Mesenteric fat pad (tissue), 1 donor: ENCODE measurements around the gene YAF2. TPM values are rescaled to one million over a fixed set of nuclear protein-coding genes. Genes with fewer than 3 reads are reported as not detected.
A peak's percentile ranks its signal among the peaks of the same experiment; 100 is the strongest.

Source experiments
- DNase-seq: peaks from one replicate; pipeline ENCODE4 v3.0.0-alpha.2; 2020; ENCODE audit warnings: low spot score
- long read RNA-seq: library from polyadenylated mRNA; unstranded; transcript quantifications from one replicate; pipeline ENCODE4 v2.0.0, GENCODE V29; 2020
- total RNA-seq: library from RNA; stranded (reverse); fragmentation: NEBNext Ultra II Directional; extraction: Animal tissue kit (Norgen Biotek cat#: 25700); gene quantifications from one replicate; pipeline ENCODE4 v1.2.1, GENCODE V29; 2021
- donor health status: DM: yes; HTN: yes; CAD: no.

YAF2 gene, protein sequence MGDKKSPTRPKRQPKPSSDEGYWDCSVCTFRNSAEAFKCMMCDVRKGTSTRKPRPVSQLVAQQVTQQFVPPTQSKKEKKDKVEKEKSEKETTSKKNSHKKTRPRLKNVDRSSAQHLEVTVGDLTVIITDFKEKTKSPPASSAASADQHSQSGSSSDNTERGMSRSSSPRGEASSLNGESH
- total RNA-seq, result 39.8 TPM
- long read RNA-seq, full-length matches to known transcripts, result 8 of 16 reads
- long read RNA-seq, partial matches to known transcripts, result 3 of 16 reads
- long read RNA-seq, other reads (novel, unspliced or antisense), result 5 of 16 reads

DNA sequence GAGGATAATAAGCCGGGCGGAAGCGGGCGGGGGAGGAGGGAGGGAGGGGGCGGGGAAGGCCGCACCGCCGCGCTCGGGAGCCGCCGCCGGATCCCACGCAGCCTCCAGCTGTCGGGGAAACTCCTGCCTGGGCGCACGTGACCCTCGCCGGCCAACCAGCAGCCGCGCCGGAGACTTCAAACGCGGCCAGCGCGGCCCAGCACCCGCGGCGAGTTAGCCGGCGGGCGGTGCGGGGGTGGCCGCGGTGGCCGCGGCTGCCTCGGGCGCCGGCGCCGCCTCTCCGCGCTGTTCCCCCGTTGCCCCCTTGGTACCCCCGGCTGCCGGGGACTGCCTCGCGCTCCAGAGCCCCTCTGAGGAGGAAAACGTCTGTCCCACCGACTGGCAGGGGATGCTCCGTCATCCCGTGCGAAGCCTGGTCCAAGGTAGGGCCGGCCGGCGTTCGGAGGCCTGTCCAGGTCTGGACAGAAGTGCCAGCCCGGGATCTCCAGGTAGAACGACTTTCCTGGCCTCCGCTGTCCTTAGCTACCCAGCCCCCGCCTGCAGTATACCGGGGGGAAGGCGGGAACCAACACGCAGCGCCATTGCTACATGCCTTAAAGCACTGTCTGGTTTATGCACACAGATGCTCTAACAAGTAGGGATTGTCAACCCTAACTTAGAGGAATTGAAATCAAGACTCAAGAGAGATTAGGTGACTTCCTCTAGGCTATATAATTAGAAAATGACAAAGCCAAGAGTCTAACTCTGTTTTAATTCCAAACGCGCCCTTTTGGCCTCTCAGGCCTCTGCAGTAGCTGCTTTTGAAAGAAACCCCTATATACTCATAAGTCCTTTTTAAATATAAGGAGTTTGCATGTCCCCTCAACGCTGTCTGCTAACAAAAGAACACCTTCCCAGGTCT lies at the start of gene YAF2:
Gene YAF2, minus strand, starts transcription at position 9 of the 901 bp plus-strand sequence. CDS start 68 bp downstream, outside the sequence.
- peak; percentile 97 for DNase-seq

DNA sequence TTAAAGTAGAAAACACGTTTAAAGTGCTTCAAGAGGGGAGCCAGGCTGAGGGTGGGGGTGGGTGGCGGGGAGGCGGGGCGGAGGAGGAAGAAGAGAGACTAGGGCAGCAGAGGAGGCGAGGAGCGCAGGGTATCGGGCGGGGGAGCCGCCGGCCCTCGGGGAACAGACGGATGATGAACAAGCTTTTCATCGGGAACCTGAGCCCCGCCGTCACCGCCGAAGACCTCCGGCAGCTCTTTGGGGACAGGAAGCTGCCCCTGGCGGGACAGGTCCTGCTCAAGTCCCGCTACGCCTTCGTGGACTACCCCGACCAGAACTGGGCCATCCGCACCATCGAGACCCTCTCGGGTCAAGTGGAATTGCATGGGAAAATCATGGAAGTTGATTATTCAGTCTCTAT lies 48.7 kb upstream of the YAF2 start:
- no peak for DNase-seq

DNA sequence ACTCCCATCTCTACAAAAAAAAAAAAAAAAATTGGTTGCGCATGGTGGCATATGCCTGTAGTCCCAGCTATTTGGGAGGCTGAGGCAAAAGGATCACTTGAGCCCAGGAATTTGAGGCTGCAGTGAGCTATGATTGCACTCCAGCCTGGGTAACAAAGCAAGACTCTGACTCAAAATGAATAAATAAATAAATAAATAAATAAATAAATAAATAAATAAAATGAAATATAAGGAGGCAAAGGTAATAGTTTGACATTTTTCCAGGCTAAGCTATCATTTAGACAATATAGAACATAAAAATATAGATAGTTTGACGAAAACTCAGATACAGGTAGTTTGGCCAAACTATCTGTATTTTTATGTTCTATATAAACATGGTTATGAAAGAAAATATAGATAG lies 47.4 kb upstream of the YAF2 start:
- no peak for DNase-seq

DNA sequence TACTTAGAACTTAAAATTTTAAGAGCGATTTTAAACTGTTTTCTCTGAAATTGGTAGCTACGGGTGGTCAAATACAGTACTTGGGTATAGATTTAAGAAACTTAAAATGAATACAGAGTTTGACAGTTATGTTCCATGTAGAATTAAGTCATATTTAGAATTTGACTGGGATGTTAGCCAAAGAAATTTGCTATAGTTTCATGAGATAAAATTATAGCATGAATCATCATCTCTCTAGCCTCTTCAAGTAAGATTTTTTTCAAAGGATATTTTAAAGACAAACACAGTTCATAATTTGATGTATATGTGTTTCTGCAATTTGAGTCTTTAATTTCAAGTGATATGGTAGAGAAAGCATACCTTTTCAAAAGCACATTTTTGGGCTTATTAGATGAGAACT lies 46.8 kb upstream of the YAF2 start:
- DNase-seq, result no peak

DNA sequence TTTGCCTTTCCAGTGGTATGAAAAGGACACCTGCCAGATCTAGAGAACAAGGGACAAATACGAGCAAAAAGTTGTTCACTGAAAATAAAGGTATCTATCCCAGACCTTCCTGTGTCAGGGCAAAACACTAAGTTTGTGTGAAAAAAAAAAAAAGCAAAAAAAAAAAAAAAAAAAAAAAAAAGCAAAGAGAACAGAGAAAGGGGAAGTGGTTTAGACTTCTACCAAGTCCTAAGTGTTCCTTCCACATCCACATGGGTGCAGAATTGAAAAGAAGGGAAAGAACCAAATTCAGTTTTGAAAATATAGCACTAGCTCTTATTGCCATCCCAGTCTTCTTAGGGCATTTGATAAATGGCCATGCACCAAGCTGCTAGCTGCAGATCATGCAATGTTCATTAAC lies 46.1 kb upstream of the YAF2 start:
- no peak for DNase-seq

DNA sequence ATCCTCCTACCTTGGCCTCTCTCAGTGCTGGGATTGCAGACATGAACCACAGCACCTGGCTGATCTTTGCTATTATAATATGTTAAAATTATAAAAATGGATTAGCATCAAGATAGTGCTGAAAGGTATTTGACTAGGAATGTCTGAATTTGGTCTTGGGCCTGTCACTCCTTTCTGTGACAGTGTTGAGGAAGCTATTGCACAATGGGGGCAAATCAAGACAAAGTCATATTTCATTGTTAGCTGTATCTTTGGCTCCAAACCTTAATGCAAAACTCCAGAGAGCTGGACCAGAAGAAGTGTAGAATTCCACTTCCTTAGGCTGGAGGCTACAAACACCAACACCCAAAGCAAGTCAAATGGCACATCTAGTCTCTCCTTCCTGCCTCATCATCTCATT lies 45.7 kb upstream of the YAF2 start:
- no peak for DNase-seq

DNA sequence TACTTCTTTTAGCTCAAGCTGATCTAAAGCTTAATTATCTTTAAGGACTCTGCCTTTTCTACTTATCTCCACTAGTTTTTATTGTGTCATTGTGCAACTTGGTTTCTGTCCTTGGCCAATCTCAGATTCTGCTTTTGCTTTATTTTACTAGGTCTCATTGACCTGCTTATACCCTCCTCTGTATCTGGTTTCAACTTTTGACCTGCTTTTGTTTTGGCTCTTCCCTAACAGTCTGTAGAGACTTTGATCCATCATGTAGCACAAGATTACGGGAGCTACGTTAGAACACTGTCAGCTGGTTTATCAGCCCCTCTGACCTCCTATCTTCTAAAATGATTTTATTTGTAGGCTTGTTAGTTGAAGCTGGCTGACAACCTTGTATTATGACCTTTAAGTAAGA lies 44.2 kb upstream of the YAF2 start:
- no peak for DNase-seq

DNA sequence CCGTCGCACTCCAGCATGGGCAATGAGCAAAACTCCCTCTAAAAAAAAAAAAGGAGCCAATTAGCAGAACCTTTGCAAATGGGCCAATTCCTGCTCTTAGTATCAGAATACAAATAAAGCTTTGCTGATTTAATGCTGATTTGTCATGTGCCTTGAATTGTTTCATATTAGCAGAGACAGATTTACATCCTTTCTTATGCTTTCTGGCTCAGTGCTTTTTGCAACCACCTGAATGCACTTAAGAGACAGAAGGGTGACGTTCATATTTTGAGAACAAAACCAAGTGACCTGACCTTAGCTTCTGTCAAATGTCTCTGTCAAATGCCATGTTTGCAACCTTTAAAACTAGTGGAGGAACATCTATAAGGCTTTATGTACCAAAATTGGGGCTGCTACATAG lies 43.8 kb upstream of the YAF2 start:
- no peak for DNase-seq

DNA sequence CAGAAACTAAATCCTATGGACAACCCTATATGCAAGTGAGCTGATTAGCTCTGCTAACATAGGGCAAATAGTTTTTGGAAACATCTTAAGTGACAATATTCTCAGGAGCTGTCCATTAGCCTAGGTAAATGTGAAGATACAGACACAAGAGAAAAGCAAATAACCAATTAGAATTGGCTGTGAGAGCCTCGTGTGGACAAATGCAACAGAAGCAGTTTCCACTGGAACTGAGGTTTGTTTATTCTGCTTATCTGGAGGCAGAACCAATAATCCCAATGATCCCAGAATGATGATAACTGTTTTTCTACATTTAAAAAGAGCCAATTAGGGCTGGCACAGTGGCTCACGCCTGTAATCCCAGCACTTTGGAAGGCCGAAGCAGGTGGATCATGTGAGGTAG lies 43.2 kb upstream of the YAF2 start:
- no peak for DNase-seq

DNA sequence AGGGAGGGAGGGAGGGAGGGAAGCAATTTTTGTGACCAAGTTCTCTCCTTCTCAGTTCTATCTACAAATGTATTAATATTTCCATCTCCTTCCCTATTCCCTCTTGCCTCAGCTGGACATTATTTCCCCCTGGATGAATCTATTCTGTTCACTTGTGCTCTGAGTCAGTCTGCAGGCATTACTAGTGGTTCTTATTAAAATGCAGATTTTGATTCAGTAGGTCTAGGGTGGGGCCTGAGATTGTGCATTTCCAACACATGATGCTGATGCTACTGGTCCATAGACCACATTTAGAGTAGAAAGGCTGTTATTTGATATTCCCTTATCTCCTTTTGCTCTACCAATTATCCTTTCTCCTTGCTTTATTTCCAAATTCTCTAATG lies 40.1 kb upstream of the YAF2 start:
- no peak for DNase-seq

DNA sequence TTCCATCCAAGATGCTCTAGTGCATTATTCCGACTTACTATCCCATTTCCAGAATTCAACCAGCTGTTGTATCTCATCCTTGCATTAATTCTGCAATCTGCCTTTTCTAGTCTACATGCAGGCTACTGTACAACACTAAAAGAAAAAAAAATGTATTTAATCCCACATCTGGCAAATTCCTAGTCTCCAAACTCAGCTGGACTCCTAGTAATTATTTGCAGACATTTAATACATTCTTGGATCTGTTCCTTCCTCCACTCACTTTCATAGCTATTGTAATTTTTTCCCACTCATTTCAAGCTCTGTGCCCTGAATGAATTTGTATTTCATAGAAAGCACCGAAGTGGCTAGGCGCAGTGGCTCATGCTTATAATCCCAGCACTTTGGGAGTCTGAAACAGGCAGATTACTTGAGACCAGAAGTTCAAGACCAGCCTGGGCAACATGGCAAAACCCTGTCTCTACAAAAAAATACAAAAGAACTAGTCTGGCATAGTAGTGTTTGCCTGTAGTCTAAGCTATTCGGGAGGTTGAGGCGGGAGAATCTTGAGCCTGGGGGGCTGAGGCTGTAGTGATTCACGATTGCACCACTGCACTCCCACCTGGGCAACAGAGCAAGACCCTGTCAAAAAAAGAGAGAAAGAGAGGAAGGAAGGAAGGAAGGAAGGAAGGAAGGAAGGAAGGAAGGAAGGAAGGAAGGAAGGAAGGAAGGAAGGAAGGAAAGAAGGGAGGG lies 39.5 kb upstream of the YAF2 start:
- no peak for DNase-seq

DNA sequence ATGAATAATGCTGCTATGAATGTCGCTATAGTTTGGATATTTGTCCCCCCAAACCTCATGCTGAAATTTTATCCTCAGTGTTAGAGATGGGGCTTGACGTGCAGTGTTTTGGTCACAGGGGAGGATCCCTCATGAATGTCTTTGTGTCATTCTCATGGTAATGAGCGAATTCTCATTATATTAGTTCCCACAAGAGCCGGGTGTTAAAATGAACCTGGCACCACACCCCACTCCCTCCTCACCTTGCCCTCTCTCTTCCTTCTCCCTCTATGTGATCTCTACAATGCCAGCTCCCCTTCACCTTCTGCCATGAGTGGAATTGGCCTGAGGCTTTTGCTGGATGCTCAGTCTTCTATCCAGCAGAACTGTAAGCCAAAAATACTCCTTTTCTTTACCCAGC lies 37.5 kb upstream of the YAF2 start:
- no peak for DNase-seq

DNA sequence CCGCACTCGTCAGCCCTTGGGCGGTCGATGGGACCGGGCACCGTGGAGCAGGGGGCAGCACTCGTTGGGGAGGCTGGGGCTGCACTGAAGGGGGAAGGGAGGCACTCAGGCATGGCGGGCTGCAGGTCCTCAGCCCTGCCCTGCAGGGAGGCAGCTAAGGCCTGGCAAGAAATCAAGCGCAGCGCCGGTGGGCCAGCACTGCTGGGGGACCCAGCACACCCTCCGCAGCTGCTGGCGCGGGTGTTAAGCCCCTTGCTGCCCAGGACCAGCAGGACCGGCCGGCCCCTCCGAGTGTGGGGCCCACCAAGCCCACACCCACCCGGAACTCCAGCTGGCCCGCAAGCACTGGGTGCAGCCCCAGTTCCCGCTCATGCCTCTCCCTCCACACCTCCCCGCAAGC lies 35.7 kb upstream of the YAF2 start:
- DNase-seq, result no peak

DNA sequence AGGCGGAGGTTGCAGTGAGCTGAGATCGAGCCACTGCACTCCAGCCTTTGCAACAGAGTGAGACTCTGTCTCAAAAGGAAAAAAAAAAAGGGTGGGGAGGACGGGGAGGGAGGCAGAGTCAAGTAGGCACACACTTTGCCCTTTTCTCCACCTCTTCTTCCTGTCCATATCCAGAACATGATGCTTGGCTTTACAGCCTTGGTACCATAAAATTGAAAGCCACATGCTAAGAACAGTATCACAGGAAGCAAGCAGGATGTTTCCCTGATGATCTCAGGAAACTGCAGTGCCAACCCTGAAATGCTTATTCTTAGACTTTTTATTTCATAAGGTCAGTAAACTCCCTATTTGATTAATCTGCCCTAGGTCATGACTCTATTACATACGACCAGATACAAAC lies 32.5 kb upstream of the YAF2 start:
- no peak for DNase-seq

DNA sequence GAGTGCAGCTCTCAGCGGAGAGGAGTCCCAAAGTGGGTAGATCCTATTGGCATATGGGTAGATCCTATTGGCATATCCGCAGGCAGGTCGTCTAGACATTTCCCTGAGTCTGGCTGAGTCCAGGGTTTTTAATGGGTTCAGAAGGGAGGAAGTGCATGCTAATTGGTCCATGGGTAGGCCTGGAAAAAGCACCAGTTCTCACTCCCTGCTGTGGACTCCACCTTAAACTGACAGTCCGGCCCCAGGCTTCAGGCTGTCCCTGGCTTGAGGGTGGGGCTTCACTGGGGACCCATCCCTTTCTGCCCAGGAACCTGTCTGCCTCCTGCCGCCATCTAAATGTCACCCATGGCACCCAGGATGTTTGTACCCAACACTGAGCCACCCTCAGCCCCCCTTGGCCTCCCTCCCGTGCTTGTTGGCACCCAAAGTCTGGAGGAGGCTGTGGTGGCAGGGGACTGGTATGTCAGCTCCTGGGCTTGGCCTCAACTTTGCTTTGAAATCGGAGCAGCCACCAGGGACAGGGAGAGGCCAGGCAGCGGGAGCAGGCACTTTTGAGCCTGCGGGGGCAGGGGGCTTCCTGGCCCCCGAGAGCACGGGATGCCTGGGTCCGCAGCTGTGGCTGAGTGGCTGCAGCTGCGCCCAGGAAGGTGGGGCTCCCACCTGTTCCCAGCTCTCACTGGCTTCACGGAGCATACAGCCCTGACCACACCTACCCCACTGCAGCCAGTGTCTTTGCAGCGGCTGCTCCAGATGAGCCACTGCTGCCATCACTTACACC lies 29.6 kb upstream of the YAF2 start:
- no peak for DNase-seq

DNA sequence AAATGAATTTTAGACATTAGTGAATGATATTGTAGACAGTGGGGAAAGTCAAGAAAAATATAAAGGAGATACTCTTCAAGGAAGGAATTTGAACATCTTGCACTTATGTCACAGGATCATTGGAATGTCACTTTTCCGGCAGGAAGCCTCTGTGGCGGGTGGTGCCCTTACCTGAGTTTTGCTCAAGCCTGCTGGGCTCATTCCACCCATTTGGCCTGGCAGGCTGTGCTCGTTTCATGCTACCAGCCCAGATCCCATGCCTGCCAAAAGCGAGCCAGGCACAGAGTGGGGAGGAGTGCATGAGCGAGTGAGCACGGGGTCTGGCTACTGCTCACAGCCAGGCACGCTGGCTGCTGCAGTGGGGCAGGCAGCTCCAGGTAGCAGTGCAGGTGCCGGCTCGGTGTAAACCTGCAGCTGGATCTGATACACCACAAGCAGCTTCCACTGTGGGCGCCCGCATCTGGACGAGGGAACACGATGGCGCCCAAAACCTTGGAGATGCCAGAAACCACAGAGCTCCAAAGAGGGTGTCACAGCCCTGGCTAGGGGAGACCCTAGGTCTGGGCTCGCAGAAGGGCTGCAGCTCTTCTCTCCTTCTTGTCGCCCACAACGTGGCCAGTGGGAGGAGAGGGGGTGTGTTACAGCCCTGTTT lies 28.7 kb upstream of the YAF2 start:
- no peak for DNase-seq

DNA sequence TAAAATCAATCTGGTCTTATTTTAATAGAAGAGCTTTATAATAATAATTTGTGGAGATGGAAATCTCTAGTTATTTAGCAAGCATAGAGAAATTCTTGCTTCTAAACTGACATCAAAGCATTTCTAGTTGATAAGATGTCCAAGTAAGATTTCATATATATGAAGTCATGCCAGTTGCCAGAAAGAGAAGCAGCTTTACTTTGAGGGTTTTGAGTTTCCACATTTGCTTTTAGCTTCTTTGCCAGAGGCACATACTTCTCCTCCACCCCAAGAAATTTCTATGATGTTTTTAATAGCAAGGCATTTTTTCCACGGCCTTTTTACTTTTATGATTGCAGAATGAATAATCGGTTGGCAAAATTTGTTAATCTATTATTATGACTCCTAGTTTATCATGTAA lies 24.2 kb upstream of the YAF2 start:
- DNase-seq, result no peak

DNA sequence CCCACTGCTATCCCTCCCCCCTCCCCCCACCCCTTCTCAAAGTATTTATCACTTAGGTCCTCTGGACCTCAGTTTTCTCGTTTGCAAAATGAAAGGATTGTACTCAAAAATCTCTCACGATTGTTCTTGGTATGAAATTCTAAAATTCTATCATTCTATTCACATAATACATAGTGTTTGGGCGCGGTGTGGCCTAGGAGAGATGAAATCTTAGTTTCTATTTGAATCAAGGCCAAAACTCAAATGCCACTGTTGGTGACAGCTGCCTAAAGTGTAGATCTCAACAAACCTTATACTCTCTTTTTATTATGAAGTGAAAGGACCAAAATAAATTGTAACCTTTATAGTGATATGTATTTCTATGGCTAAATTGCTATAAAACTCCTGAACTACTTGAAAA lies 23.7 kb upstream of the YAF2 start:
- DNase-seq, result no peak

DNA sequence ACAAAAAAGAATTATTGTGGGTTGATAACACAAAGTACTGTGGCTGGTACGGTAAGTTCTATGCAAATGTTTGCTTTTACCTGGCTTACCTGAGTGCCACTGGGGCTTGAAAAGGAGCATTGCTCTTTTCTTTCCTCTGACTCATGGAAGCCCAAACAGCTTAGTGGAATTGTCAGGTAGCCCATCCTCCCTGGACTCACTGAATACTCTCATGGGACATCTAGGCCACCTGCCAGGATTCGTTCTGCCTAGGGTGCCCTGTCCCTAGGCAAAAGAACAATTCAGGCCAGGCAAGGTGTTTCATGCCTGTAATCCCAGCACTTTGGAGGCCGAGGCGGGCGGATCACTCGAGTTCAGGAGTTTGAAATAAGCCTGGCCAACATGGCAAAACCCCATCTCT lies 22.5 kb upstream of the YAF2 start:
- DNase-seq, result no peak

DNA sequence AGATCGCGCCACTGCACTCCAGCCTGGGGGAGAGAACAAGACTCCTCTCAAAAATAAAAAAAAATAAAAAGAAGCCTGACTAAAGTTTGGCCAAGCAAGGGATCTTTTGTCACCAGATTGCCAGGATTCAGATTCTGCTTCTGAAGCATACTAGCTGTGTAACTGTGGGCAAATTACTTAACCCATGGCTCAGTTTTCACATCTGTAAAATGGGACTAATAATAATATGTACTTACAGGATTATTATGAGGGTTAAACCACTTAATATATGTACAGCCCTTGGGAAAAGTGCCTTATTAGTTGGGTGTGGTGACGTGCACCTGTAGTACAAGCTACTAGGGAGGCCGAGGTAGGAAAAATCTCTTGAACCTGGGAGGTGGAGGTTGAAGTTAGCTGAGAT lies 21.7 kb upstream of the YAF2 start:
- DNase-seq, result no peak

DNA sequence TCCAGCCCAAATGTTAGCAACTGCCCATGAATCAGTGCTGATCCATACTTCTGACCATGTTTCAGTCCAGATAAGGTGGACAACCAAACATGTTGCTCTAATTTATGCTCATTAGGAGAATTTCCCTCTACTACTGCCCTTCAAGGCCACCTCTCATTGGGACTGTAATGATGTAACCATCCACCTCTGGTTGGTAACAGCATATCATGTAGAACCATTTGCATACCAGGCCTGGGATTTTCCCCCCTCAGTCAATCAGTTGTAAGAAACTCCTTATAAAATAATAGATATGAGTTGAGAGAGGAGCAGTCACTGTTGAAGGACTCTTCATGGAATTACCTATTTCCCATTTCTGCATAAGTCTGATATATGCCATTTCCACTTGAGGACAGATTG lies 17.8 kb upstream of the YAF2 start:
- DNase-seq, result no peak
